Glomerular visceral epithelial cell (primary cell): ENCODE data around the gene CAPN5.

Source experiments
- DNase-seq: peaks from one replicate; pipeline ENCODE4 v3.0.0-alpha.2; 2016; ENCODE audit errors: extremely low spot score

CAPN5 gene

GRCh38 chr11:77171885-77172665, 105.3 kb downstream of the CAPN5 start:
- DNase-seq, result no peak

GRCh38 chr11:77172666-77172982, 105.9 kb downstream of the CAPN5 start:
- no peak for DNase-seq

- DNase-seq, result no peak
Measured at GRCh38 chr11:77173494-77173893, 106.7 kb downstream of the CAPN5 start.

- no peak for DNase-seq
Measured at GRCh38 chr11:77174559-77174958, 107.8 kb downstream of the CAPN5 start.

- DNase-seq, result no peak
Measured at GRCh38 chr11:77175021-77175842, 108.5 kb downstream of the CAPN5 start.
